Measurements from ENCODE around the gene GMDS.

Gene GMDS

DNA sequence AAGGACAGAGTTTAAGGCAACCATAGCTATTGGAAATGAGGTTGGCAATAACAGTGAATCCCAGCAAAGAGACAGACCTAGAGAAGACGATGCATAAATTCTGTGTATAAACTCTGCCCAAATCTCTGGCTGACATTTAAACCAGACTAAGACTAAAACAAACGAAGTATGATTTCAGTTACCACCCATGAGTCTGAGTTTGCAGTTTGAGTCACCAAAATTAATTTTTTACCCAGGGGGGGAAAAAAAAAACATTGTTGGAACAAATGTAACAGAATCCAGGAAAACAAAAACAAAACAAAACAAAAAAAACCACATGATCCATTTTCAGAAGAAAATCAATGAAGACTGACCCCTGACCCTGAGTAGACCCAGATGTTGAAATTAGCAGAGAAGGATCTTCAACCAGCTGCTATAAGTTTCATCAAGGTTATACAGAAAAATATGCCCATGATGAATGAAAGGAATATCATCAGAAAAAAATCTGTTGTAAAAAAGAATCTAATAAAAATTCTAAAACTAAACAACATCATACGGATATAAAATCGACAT, 190.8 kb downstream of the GMDS start:
- no peak for TF ChIP-seq CTCF (IDR thresholded peaks at IDR 0.05; ENCODE audit: low read depth, low read length)
- in situ Hi-C loops (cut with HindIII; ENCODE audit: low sequenced_read_pairs), result no loop called here
- no peak overlapping the region for H3K4me3 ChIP-seq (ENCODE audit: low read depth, low read length)
- no peak for DNase-seq (ENCODE audit: low read depth, low spot score)

GRCh38 chr6:2053691-2054090, 191.7 kb downstream of the GMDS start:
- no peak for TF ChIP-seq CTCF (IDR thresholded peaks at IDR 0.05; ENCODE audit: low read depth, low read length)
- no peak overlapping the region for H3K4me3 ChIP-seq (ENCODE audit: low read depth, low read length)
- no peak for DNase-seq (ENCODE audit: low read depth, low spot score)
- in situ Hi-C loops (cut with HindIII; ENCODE audit: low sequenced_read_pairs), result no loop called here

GRCh38 chr6:2047855-2048254, 197.6 kb downstream of the GMDS start:
- TF ChIP-seq CTCF (IDR thresholded peaks at IDR 0.05; ENCODE audit: low read depth, low read length), result no peak
- no peak for DNase-seq (ENCODE audit: low read depth, low spot score)
- in situ Hi-C loops (cut with HindIII; ENCODE audit: low sequenced_read_pairs), result no loop called here
- no peak overlapping the region for H3K4me3 ChIP-seq (ENCODE audit: low read depth, low read length)

GRCh38 chr6:2044192-2044591, 201.2 kb downstream of the GMDS start:
- in situ Hi-C loops (cut with HindIII; ENCODE audit: low sequenced_read_pairs), result no loop called here
- H3K4me3 ChIP-seq (ENCODE audit: low read depth, low read length), result no peak overlapping the region
- TF ChIP-seq CTCF (IDR thresholded peaks at IDR 0.05; ENCODE audit: low read depth, low read length), result no peak
- DNase-seq (ENCODE audit: low read depth, low spot score), result no peak

- TF ChIP-seq CTCF (IDR thresholded peaks at IDR 0.05; ENCODE audit: low read depth, low read length), result no peak
- in situ Hi-C loops (cut with HindIII; ENCODE audit: low sequenced_read_pairs), result no loop called here
- no peak overlapping the region for H3K4me3 ChIP-seq (ENCODE audit: low read depth, low read length)
- DNase-seq (ENCODE audit: low read depth, low spot score), result no peak
Measured at GRCh38 chr6:2042956-2043648, 202.3 kb downstream of the GMDS start.

DNA sequence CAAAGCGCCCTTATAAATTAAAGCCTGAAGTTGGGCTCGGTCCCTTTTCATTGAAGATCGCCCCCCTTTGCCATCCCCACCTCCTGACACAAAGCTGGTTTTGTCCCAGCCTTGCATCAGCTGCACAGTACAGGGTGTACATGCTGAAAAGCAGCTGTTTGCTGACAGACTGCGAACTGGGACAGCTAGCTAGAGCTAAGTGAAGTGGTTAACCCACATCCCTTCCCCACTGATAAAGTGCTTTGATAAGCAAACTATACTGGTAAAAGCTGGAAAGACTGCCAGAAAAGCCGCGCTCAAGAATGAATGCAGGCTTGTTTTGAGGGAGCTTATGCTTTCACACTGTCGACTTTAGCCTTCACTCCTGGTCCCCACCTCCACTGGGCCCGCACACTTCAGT, 207.3 kb downstream of the GMDS start:
- in situ Hi-C loops (cut with HindIII; ENCODE audit: low sequenced_read_pairs), result no loop called here
- no peak for TF ChIP-seq CTCF (IDR thresholded peaks at IDR 0.05; ENCODE audit: low read depth, low read length)
- H3K4me3 ChIP-seq (ENCODE audit: low read depth, low read length), result no peak overlapping the region
- DNase-seq (ENCODE audit: low read depth, low spot score), result peak; percentile 59
